ENCODE results near the gene IMMP2L.

Gene IMMP2L

GRCh38 chr7:111132833-111133232 is 429.5 kb downstream of the IMMP2L start:
- H3K4me2 ChIP-seq (ENCODE audit: low read depth, low read length, poor library complexity, severe bottlenecking), result no peak overlapping the region
- no peaks in the 10 kb centered on the region for H3K9me2 ChIP-seq (replicated peaks; ENCODE audit: insufficient read depth, low read length)
- no peak overlapping the region for H2AFZ ChIP-seq (ENCODE audit: low read depth, low read length, severe bottlenecking)
- H3K36me3 ChIP-seq (ENCODE audit: low read length), result no peaks in the 10 kb centered on the region
- H3K9ac ChIP-seq (ENCODE audit: low read length), result no peak overlapping the region
- TF ChIP-seq, protein P1, sequence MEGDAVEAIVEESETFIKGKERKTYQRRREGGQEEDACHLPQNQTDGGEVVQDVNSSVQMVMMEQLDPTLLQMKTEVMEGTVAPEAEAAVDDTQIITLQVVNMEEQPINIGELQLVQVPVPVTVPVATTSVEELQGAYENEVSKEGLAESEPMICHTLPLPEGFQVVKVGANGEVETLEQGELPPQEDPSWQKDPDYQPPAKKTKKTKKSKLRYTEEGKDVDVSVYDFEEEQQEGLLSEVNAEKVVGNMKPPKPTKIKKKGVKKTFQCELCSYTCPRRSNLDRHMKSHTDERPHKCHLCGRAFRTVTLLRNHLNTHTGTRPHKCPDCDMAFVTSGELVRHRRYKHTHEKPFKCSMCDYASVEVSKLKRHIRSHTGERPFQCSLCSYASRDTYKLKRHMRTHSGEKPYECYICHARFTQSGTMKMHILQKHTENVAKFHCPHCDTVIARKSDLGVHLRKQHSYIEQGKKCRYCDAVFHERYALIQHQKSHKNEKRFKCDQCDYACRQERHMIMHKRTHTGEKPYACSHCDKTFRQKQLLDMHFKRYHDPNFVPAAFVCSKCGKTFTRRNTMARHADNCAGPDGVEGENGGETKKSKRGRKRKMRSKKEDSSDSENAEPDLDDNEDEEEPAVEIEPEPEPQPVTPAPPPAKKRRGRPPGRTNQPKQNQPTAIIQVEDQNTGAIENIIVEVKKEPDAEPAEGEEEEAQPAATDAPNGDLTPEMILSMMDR (IDR thresholded peaks at IDR 0.05; ENCODE audit: insufficient read depth, low read length, poor library complexity, severe bottlenecking), result no peak
- TF ChIP-seq EZH2phosphoT487 (conservative IDR thresholded peaks at IDR 0.05; ENCODE audit: low read length), result no peak
- no peak overlapping the region for H3K27ac ChIP-seq (ENCODE audit: low read depth, low read length)
- H3F3A ChIP-seq (ENCODE audit: insufficient read depth), result peaks cover 6% of the 10 kb centered on the region
- H3K79me2 ChIP-seq (ENCODE audit: insufficient read depth, low read length), result no peaks in the 10 kb centered on the region
- no peaks in the 10 kb centered on the region for H3K27me3 ChIP-seq (ENCODE audit: low read length)
- H3K4me3 ChIP-seq (ENCODE audit: insufficient read depth, low read length, poor library complexity, severe bottlenecking), result no peak overlapping the region
- no peaks in the 10 kb centered on the region for H3K9me3 ChIP-seq (ENCODE audit: insufficient read depth, low read length)
- no peaks in the 10 kb centered on the region for H4K20me1 ChIP-seq (ENCODE audit: low read depth, low read length)

DNA sequence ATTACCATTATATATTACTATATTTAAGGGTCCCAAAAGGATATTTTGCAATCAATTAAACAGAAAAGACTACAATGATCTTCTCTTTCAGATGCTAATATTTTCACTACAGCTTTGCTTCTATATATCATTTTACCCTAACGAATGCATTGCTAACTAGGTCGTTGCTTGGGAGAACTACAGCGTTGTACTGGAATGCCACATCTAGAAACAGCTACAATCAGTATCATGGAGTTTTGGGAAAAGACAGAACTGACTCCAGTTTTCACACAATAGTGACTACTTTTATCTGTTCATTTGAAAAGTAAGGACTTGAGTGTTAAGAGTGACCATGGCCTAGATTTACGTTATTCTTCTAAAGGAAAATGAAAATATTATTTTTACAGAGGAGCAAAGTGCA is 432.9 kb downstream of the IMMP2L start:
- no peaks in the 10 kb centered on the region for H3K79me2 ChIP-seq (ENCODE audit: insufficient read depth, low read length)
- no peaks in the 10 kb centered on the region for H3K27me3 ChIP-seq (ENCODE audit: low read length)
- H3K27ac ChIP-seq (ENCODE audit: low read depth, low read length), result no peak overlapping the region
- no peaks in the 10 kb centered on the region for H3K9me2 ChIP-seq (replicated peaks; ENCODE audit: insufficient read depth, low read length)
- 0 out of 2 replicates have a peak, but pooled peaks cover 5% of the 10 kb centered on the region for H4K20me1 ChIP-seq (ENCODE audit: low read depth, low read length)
- H3K9ac ChIP-seq (ENCODE audit: low read length), result no peak overlapping the region
- H3K36me3 ChIP-seq (ENCODE audit: low read length), result 0 out of 2 replicates have a peak, but pooled peaks cover 3% of the 10 kb centered on the region
- H3K4me2 ChIP-seq (ENCODE audit: low read depth, low read length, poor library complexity, severe bottlenecking), result no peak overlapping the region
- TF ChIP-seq, protein P1 (IDR thresholded peaks at IDR 0.05; ENCODE audit: insufficient read depth, low read length, poor library complexity, severe bottlenecking), result no peak
- no peak for TF ChIP-seq EZH2phosphoT487 (conservative IDR thresholded peaks at IDR 0.05; ENCODE audit: low read length)
- no peak overlapping the region for H3K4me3 ChIP-seq (ENCODE audit: insufficient read depth, low read length, poor library complexity, severe bottlenecking)
- no peak overlapping the region for H2AFZ ChIP-seq (ENCODE audit: low read depth, low read length, severe bottlenecking)
- H3F3A ChIP-seq (ENCODE audit: insufficient read depth), result peaks cover 15% of the 10 kb centered on the region; the same call in 1 of the 2 replicates
- H3K9me3 ChIP-seq (ENCODE audit: insufficient read depth, low read length), result no peaks in the 10 kb centered on the region

- no peak overlapping the region for H2AFZ ChIP-seq (ENCODE audit: low read depth, low read length, severe bottlenecking)
- H3K36me3 ChIP-seq (ENCODE audit: low read length), result 0 out of 2 replicates have a peak, but pooled peaks cover 13% of the 10 kb centered on the region
- H3K9ac ChIP-seq (ENCODE audit: low read length), result no peak overlapping the region
- no peak overlapping the region for H3K27ac ChIP-seq (ENCODE audit: low read depth, low read length)
- no peak for TF ChIP-seq EZH2phosphoT487 (conservative IDR thresholded peaks at IDR 0.05; ENCODE audit: low read length)
- TF ChIP-seq, protein P1 (IDR thresholded peaks at IDR 0.05; ENCODE audit: insufficient read depth, low read length, poor library complexity, severe bottlenecking), result no peak
- no peaks in the 10 kb centered on the region for H3K27me3 ChIP-seq (ENCODE audit: low read length)
- H3K4me3 ChIP-seq (ENCODE audit: insufficient read depth, low read length, poor library complexity, severe bottlenecking), result no peak overlapping the region
- H3K79me2 ChIP-seq (ENCODE audit: insufficient read depth, low read length), result no peaks in the 10 kb centered on the region
- H3K9me3 ChIP-seq (ENCODE audit: insufficient read depth, low read length), result no peaks in the 10 kb centered on the region
- peaks cover 15% of the 10 kb centered on the region; the same call in 1 of the 2 replicates for H3F3A ChIP-seq (ENCODE audit: insufficient read depth)
- H3K9me2 ChIP-seq (replicated peaks; ENCODE audit: insufficient read depth, low read length), result no peaks in the 10 kb centered on the region
- no peak overlapping the region for H3K4me2 ChIP-seq (ENCODE audit: low read depth, low read length, poor library complexity, severe bottlenecking)
- 0 out of 2 replicates have a peak, but pooled peaks cover 5% of the 10 kb centered on the region for H4K20me1 ChIP-seq (ENCODE audit: low read depth, low read length)
Observed at GRCh38 chr7:111126987-111127386, 435.3 kb downstream of the IMMP2L start.

Measured in SU-DHL-6 (cell line).